Tongue (tissue), 2 donors: Measurements from ENCODE around the gene SPEF2. TPM values are rescaled to one million over a fixed set of nuclear protein-coding genes. Genes with fewer than 3 reads are reported as not detected.
A peak's percentile ranks its signal among the peaks of the same experiment; 100 is the strongest.

Source experiments
- DNase-seq: peaks from one replicate; pipeline ENCODE4 v3.0.0-alpha.2; 2015
- total RNA-seq: library from RNA; depleted of rRNA; stranded (reverse); fragments of >200 nt; gene quantifications from one replicate; pipeline ENCODE4 v1.2.3, GENCODE V29; 2014

The SPEF2 gene
- total RNA-seq, 1 donor from 2014 or later: 20.0 TPM

GRCh38 chr5:35707659-35708058 lies 90.0 kb downstream of the SPEF2 start:
- DNase-seq: no peak

GRCh38 chr5:35709688-35710087 lies 92.0 kb downstream of the SPEF2 start:
- DNase-seq: no peak

- DNase-seq: no peak
These were observed 100.1 kb downstream of the SPEF2 start for GRCh38 chr5:35717718-35718117.

- no peak for DNase-seq
These were observed 118.1 kb downstream of the SPEF2 start for GRCh38 chr5:35735718-35736117.

GRCh38 chr5:35736280-35736679 lies 118.6 kb downstream of the SPEF2 start:
- no peak for DNase-seq

- DNase-seq: no peak
These were observed 123.6 kb downstream of the SPEF2 start for GRCh38 chr5:35741126-35741716.

- no peak for DNase-seq
These were observed 124.3 kb downstream of the SPEF2 start for GRCh38 chr5:35741971-35742370.

- DNase-seq: no peak
These were observed 126.0 kb downstream of the SPEF2 start for GRCh38 chr5:35743644-35744043.

GRCh38 chr5:35745193-35745592 lies 127.5 kb downstream of the SPEF2 start:
- DNase-seq: no peak

- peak; percentile 6 for DNase-seq
These were observed 128.0 kb downstream of the SPEF2 start for GRCh38 chr5:35745660-35746059.

- no peak for DNase-seq
These were observed 134.3 kb downstream of the SPEF2 start for GRCh38 chr5:35752012-35752411.

- no peak for DNase-seq
These were observed 135.8 kb downstream of the SPEF2 start for GRCh38 chr5:35753500-35753899.

- no peak for DNase-seq
These were observed 136.8 kb downstream of the SPEF2 start for GRCh38 chr5:35754481-35754880.

GRCh38 chr5:35755966-35756365 lies 138.3 kb downstream of the SPEF2 start:
- no peak for DNase-seq

GRCh38 chr5:35758151-35758724 lies 140.6 kb downstream of the SPEF2 start:
- no peak for DNase-seq

GRCh38 chr5:35761541-35761940 lies 143.9 kb downstream of the SPEF2 start:
- no peak for DNase-seq

- no peak for DNase-seq
These were observed 144.7 kb downstream of the SPEF2 start for GRCh38 chr5:35762368-35762767.

GRCh38 chr5:35765921-35766320 lies 148.3 kb downstream of the SPEF2 start:
- no peak for DNase-seq

GRCh38 chr5:35771300-35771699 lies 153.6 kb downstream of the SPEF2 start:
- peak; percentile 22 for DNase-seq

- no peak for DNase-seq
These were observed 154.2 kb downstream of the SPEF2 start for GRCh38 chr5:35771839-35772238.

- DNase-seq: no peak
These were observed 156.3 kb downstream of the SPEF2 start for GRCh38 chr5:35773967-35774366.

GRCh38 chr5:35776757-35777156 lies 159.1 kb downstream of the SPEF2 start:
- DNase-seq: no peak

- peak; percentile 84 for DNase-seq
These were observed 159.9 kb downstream of the SPEF2 start for GRCh38 chr5:35777358-35778087.

- DNase-seq: no peak
These were observed 160.7 kb downstream of the SPEF2 start for GRCh38 chr5:35778259-35778769.
